Large intestine (tissue), 3 donors: ENCODE measurements around the gene FMNL1. TPM values are rescaled to one million over a fixed set of nuclear protein-coding genes. Genes with fewer than 3 reads are reported as not detected.
A peak's percentile ranks its signal among the peaks of the same experiment; 100 is the strongest.

Source experiments
- DNase-seq, 2 donors: peaks; one replicate each; pipeline versions ENCODE4 v3.0.0 to v3.0.0-alpha.2; 2013
- H3K27ac ChIP-seq: one replicate; pipeline ENCODE4 v1.5.1; 2013; ENCODE audit warnings: low read length
- H3K27me3 ChIP-seq: 2 replicates; pipeline ENCODE4 v1.6.1; 2013; ENCODE audit warnings: low read length; ENCODE audit not compliant: control insufficient read depth, insufficient read depth
- H3K36me3 ChIP-seq: 2 replicates; pipeline ENCODE4 v1.6.1; 2013; ENCODE audit warnings: low read length; ENCODE audit not compliant: control insufficient read depth, insufficient read depth
- H3K4me1 ChIP-seq: one replicate; pipeline ENCODE4 v1.6.1; 2013; ENCODE audit warnings: low read length; ENCODE audit not compliant: control insufficient read depth, insufficient read depth
- H3K4me3 ChIP-seq: one replicate; pipeline ENCODE4 v1.5.1; 2013; ENCODE audit warnings: low read length
- H3K9me3 ChIP-seq: one replicate; pipeline ENCODE4 v1.6.1; 2013; ENCODE audit warnings: mild to moderate bottlenecking, low read depth, low read length, moderate library complexity; ENCODE audit not compliant: control insufficient read depth
- WGBS: methylation state at CpG from one replicate; pipeline ENCODE4 v1.1.5; 2013; ENCODE audit warnings: low lambda C conversion rate; ENCODE audit not compliant: insufficient coverage; 5-methylcytosine and 5-hydroxymethylcytosine counted together
- polyA plus RNA-seq: library from polyadenylated mRNA; unstranded; fragments of 120-200 nt; gene quantifications from one replicate; pipeline ENCODE4 v1.2.1, GENCODE V29; 2013

Gene FMNL1
- polyA plus RNA-seq, 1 donor = 8.5 TPM

DNA sequence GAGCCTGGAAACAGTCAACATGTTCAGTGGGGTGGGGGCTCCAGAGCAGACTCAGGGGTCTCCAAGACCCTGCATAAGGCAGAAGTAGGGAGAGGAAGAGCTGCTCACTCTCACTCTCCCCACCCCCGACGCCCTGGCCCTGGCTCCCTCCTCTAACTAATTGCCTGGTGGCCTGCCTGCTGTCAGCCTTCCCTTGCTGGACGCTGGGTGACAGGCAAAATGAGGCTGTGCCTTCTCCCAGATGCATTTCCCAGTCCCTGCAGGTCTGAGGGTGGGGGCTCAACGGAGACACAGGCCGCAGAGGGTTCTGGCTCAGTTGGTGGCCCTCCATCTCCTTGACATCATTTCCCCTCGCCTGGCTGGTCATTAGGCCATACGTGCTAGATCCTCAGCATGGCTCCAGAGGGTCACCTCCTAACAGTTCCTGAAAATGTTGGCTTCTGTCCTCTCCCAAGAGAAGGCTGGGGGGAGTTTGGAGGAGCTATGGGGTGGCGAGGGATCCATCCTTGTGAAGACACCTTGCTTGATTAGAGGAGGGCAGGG, 1.4 kb downstream of the FMNL1 start:
- Histone ChIP-seq H3K4me1 (peaks cover 5% of the 10 kb centered on the region), H3K9me3 (peaks cover 6% of the 10 kb centered on the region), H3K36me3 (no peaks in the 10 kb centered on the region), H3K4me3 (peak overlapping the region; percentile 16), H3K27ac (no peak overlapping the region), H3K27me3 (peaks cover 54% of the 10 kb centered on the region)
- WGBS = no CpG with 5 or more reads among the region's 8 CpGs
- no peak for DNase-seq

DNA sequence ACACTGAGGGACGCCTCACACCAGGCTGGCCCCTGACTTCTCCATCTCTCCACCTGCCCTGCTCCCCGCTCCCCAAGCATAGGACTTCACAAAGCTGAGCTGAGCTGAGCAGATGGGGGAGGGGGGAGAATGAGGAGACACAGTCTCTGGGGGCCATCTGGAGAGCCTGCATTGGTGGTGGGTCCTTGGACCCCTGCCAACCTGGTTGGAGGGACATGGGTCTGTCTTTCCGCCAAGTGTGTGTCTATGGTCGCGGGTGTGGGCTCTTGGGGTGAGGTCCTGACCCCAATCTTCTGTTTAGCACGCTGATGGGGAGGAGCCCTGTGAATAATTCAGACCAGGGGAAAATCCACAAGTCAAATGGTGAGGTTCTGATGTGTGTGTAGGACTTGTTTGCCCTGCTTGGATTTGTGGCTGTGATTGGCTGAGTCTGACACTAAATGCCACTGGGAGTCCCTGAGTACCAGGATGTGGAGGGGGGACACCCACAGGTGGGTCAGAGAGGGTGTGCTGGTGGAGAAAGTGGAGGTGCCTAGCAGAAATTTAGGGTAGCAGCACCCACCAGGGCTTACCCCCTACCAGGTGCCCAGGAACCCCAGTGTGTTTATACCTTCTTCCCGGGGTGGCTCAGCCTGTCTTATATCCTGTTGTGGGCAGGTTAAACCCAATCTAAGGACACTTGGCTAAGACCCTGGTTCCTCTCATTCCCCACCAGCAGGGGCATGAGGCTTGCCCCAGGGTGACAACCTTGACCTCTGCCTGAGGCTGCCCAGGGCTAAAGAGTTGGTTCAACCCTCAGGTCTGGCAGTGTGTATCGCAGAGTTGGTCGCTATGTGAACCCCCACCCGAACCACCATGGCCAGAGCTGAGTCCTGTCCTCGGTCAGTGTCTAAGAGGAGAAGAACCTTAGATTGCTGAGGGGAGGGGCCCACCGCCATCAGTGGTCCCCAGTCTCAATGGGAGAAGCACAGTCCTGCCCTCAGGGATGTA, 2.1 kb downstream of the FMNL1 start:
- Histone ChIP-seq H3K9me3 (peaks cover 6% of the 10 kb centered on the region), H3K4me3 (no peak overlapping the region), H3K36me3 (no peaks in the 10 kb centered on the region), H3K4me1 (peaks cover 13% of the 10 kb centered on the region), H3K27me3 (peaks cover 54% of the 10 kb centered on the region), H3K27ac (no peak overlapping the region)
- no peak for DNase-seq
- no CpG with 5 or more reads among the region's 12 CpGs for WGBS

DNA sequence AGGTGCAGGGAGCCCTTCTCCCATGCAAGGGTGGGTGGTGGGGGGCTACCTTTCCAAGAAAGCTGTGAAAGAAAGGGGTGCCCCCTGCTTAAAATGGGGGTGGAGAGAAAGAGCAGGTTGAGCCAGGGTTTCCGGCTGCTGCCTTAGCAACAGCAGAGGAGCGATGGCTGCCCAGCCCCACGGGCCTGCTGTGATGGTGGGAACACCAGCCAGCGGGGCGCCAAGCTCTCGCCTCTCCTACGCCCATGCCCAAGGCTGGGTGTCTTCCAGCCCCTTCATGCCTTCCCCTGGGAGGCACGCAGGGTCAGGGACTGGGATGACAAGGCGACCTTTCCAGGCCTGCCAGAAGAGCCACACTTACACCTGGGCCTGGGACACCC, 3.0 kb downstream of the FMNL1 start:
- no CpG with 5 or more reads among the region's 9 CpGs for WGBS
- H3K27ac ChIP-seq = no peak overlapping the region
- H3K9me3 ChIP-seq = peaks cover 6% of the 10 kb centered on the region
- peaks cover 51% of the 10 kb centered on the region for H3K27me3 ChIP-seq
- peaks cover 19% of the 10 kb centered on the region for H3K4me1 ChIP-seq
- DNase-seq = no peak
- H3K36me3 ChIP-seq = no peaks in the 10 kb centered on the region
- H3K4me3 ChIP-seq = no peak overlapping the region

DNA sequence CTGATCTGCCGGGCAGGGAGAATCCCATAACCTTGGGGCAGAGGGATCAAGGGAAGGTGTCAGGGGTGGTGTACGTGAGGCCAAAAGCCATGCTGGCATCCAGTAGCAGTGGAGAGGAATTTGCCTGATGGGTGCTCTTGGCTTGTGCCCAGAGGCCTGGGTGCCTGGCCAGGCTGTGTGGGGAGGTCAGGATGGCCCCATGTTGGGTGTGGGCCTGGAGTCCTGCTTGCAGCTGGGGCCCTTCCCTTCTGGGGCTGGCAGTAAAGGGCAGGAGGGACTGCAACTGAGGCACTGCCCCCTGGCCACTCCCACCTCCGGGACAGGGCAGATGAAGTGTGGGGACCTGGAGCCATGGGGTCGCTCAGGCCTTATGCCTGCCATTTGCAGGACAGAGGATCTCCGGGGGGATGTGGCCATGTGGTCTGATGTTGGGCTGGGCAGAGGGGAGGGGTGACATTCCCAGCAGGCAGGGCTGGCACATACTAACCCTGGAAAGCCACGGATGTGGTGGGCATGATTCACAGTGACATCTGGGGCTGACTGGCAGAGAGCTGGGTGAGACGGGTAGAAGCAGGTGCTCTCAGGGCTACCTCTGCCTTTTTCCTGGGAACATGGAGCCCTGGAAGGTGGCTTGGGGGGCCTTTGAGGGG, 3.5 kb downstream of the FMNL1 start:
- Histone ChIP-seq H3K27me3 (peaks cover 46% of the 10 kb centered on the region), H3K27ac (no peak overlapping the region), H3K4me3 (no peak overlapping the region), H3K9me3 (peaks cover 6% of the 10 kb centered on the region), H3K4me1 (peaks cover 19% of the 10 kb centered on the region), H3K36me3 (no peaks in the 10 kb centered on the region)
- WGBS = no CpG with 5 or more reads among the region's 7 CpGs
- DNase-seq = no peak

DNA sequence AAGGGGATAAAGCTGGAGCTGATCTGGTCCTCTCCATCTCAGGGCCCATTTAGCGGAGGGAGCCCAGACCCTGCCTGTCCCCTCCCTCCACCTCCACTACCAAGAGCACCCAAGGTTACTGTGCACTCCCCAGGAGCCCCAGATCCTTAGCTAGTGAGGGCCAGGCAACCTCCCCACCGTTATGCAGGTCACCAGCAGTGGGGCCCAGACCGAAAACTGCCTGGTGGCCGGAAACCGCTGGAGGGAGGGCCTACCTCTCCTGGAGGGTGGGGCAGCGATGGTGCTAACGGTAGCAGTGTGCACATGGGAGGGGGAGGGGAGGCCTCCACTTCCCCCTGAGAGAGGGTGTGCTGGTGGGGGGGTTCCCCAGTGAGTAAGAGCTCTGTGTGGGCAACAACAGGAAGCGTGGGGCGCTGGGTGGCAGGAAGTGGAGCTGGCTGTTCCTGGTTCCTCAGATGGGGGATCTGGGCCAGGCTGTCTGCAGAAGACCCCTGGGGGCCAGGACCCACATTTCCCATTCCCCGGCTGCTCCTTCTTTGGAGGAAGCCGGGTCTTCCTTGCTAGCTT, 4.4 kb downstream of the FMNL1 start:
- no peak for DNase-seq
- Histone ChIP-seq H3K36me3 (no peaks in the 10 kb centered on the region), H3K4me1 (peaks cover 19% of the 10 kb centered on the region), H3K9me3 (peaks cover 6% of the 10 kb centered on the region), H3K27ac (no peak overlapping the region), H3K27me3 (peaks cover 38% of the 10 kb centered on the region), H3K4me3 (no peak overlapping the region)
- WGBS = no CpG with 5 or more reads among the region's 11 CpGs

DNA sequence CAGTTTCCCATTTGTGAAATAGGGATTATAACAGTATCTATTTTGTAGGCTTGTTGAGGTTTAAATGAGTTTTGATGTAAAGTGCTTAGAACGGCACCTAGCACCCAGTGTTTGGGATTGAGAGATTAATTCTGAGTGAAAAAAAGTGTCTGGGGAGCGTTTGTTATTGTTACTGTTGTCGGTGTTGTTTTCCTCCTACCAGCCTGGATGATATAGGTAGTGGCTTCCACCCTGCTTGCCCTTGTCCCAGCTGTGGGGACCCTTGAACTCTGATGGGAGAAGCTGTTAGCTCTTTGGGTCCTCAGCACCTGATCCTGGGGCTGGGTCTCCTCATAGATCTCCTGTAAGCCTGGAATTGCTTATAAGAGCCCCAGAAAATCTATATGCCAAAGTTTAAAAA, 4.9 kb downstream of the FMNL1 start:
- Histone ChIP-seq H3K4me3 (no peak overlapping the region), H3K9me3 (peaks cover 4% of the 10 kb centered on the region), H3K4me1 (peaks cover 19% of the 10 kb centered on the region), H3K27me3 (peaks cover 40% of the 10 kb centered on the region), H3K36me3 (no peaks in the 10 kb centered on the region), H3K27ac (no peak overlapping the region)
- whole genome bisulfite sequencing = no CpG with 5 or more reads among the region's 3 CpGs
- DNase-seq = no peak

DNA sequence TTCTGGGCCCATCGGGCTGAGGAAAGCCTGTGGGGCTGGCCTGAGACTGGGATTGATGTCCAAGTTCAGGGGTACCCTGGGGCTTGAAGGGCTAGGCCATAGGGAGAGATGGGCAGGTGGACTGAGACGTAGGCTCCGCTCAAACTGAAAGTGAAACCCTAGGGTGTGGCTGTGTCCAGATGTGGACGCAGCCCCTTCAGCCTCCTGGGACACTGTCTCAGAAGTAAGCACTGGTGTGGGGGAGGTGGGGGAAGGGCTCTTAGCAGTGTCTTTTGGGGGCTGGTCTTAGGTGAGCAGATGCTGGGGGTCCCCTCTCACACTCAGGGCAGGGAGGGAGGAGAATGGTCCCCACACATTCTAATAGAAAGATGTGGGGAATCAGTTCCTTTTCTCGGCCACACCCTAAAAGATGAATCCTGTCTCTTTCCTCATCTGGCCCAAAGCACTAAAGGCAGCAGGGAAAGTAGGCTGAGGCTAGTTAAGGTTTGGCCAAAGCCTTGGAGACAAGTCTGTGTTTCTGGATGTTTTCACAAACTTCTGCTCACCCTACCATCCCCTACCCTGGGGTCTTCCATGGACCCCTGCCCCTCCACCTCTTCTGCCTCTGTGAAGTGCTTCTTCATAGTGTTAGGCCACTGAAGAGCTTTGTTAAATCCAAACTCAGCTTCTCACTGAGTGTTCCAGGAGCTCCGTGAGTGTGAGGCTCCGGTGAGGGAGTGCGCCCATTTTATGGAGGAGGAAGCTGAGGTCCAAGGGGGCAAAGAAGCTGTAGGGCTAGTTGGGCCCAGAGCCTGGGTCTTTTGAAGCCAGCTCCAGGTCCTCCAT, 5.6 kb downstream of the FMNL1 start:
- Histone ChIP-seq H3K9me3 (peaks cover 3% of the 10 kb centered on the region), H3K4me3 (no peak overlapping the region), H3K27ac (no peak overlapping the region), H3K4me1 (peaks cover 17% of the 10 kb centered on the region), H3K36me3 (no peaks in the 10 kb centered on the region), H3K27me3 (peaks cover 38% of the 10 kb centered on the region)
- no CpG with 5 or more reads among the region's 8 CpGs for WGBS
- DNase-seq = peak in 1 of 2 donors; percentile 53

DNA sequence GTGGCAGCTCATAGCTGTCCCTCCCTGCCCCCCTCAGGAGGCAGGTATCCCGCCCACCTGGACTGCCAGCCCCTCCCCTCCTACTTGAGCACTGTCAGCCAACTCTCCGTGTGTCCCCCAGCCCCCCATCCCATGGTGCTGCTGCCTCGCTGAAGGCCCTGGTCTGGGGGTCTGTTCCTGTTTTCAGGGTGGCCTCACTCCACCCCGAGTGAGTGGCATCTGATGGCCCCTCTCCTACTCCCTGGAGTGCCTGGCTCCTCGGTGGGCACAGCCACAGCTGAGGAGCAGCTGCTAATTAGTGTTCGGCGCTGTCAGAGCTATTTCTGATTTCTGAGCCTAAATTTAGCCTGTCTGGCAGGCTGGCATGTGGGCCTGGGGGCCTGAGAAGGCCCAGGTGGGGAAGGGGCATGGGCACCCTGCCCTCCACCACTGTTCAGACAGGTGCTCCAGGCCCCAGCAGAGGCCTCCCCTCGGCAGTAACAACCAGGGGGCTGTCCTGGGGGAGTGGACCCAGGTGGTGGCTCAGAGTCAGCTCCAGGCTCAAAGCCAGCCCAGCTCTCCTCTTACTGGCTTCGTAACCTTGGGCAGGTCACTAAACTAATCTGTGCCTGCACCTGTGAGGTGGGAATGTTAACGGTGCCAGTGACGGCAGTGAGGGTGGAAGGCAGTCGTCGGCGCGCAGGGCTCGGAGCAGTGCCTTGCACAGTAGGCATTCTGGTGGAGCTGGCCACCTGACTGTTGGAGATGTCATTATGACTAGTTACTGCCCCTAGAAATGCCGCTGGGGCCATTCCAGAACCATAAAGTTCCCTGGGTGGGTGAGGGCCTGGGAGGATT, 6.5 kb downstream of the FMNL1 start:
- Histone ChIP-seq H3K36me3 (no peaks in the 10 kb centered on the region), H3K27me3 (peaks cover 30% of the 10 kb centered on the region), H3K4me3 (no peak overlapping the region), H3K27ac (no peak overlapping the region), H3K4me1 (peaks cover 15% of the 10 kb centered on the region), H3K9me3 (no peaks in the 10 kb centered on the region)
- no CpG with 5 or more reads among the region's 17 CpGs for WGBS
- DNase-seq = no peak

DNA sequence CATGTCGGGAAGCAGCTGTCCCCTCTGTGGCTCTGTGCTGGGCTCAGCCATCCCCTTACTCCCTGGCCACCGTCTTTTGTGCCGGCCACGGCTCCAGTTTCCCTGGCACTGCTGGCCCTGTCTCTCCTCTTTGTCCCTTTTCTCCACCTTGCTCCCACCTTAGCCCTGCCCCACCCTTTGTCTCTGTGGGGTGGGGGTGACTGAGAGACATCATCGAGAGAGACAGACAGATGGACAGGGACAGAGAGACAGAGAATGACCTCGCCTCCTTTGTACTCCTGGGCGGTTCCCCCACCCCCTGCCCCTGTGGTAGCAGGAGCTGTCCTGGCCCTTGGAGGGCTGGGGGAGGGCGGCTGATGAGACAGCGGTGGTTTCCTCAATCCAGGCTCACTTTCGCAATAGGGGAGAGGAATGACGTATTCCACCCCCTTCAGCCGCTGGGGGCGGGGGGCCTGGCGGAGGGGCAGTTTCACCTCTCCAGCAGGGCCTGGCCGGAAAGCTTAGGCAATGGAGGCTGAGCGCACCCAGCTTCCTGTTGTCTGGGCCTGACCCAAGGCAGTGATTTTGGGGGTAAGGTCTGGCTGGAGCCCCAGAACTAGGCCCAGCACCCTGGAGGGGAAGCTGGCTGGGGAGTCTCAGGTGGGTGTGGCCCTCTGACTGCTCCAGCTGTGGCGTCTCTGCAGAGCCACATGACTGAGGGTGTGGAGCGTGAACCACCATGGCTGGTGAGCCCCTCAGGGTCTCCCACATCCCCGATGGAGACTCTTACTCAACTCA, 7.3 kb downstream of the FMNL1 start:
- H3K9me3 ChIP-seq = no peaks in the 10 kb centered on the region
- no peak overlapping the region for H3K27ac ChIP-seq
- no peaks in the 10 kb centered on the region for H3K36me3 ChIP-seq
- peaks cover 23% of the 10 kb centered on the region for H3K27me3 ChIP-seq
- peak in 1 of 2 donors; percentile 67 for DNase-seq
- peaks cover 15% of the 10 kb centered on the region for H3K4me1 ChIP-seq
- no CpG with 5 or more reads among the region's 19 CpGs for WGBS
- H3K4me3 ChIP-seq = no peak overlapping the region
